Activated CD8-positive, alpha-beta memory T cell treated with anti-CD3 and anti-CD28 coated beads, Interleukin-2, amount 50 U/mL, for 1 hour (primary cell): ENCODE data around the gene ACACB.

ENCODE experiments used
- DNase-seq: peaks from one replicate; pipeline ENCODE4 v3.0.0-alpha.2; 2020; ENCODE audit errors: extremely low read depth

ACACB gene

GRCh38 chr12:109299849-109300248, 183.5 kb downstream of the ACACB start:
- no peak for DNase-seq

- no peak for DNase-seq
These were observed 185.3 kb downstream of the ACACB start for GRCh38 chr12:109301643-109302168.

DNA sequence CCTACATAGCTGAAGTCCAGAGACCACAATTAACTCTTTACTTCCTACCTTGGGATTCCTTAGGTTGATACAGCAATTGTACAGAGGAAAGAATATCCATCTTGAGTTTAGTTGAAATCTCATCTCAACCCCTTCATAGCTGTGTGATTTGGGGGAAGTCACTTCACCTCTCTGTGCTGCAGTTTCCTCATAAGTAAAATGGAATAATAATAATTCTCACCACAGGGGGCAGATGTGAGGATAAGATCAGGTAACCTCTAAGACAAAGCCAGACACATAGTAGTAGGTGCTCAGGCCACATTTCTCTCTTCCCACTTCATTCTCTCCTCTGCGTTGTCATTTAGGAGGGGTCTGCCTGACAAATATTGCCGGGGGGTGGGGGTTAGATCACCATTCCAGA, 186.0 kb downstream of the ACACB start:
- DNase-seq, result no peak

DNA sequence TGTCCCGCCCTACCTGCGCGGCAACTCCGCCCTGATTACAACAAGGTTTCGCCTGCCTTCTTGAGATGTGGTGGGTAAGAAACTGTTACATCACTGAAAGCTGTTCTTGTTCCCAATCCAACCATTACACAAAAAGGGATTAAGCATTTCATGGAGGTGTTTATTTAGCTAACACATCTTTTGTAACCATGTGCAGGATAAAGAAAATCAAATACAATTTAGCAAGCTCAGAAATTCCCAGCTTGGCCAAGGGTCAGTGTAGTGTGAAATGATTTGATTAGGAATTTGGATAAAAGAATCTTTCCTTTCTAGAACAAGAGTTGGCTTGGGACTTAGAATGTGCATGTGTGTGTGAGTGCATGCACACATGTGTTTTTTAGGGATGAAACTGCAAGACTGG, 186.4 kb downstream of the ACACB start:
- no peak for DNase-seq

GRCh38 chr12:109304485-109304884, 188.1 kb downstream of the ACACB start:
- no peak for DNase-seq

GRCh38 chr12:109305547-109305946, 189.2 kb downstream of the ACACB start:
- no peak for DNase-seq

DNA sequence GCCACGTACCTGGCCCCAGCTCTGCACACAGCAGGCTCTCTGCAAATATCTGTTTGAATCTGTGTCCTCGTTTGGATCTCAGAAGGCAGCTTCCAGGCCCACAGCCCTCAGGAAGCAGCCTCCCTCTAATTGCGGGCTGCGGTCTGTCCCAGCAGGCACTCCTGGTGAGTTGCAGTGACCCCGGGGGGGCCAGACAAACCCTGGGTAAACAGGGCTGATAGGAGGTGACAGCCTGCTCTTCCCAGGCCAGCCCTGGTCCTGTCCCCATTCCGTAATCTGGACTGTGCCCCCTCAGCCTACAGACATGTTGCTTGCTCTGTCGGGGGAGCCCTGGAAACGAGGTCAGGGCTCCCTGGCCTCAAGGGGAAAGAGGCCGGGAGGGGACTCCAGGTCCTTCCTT, 190.7 kb downstream of the ACACB start:
- no peak for DNase-seq

GRCh38 chr12:109308534-109309380, 192.4 kb downstream of the ACACB start, which contains the start of gene FOXN4:
Gene FOXN4 (minus strand): TSS chr12:109309284. CDS start chr12:109308321, 963 bp downstream.
- DNase-seq, result no peak

DNA sequence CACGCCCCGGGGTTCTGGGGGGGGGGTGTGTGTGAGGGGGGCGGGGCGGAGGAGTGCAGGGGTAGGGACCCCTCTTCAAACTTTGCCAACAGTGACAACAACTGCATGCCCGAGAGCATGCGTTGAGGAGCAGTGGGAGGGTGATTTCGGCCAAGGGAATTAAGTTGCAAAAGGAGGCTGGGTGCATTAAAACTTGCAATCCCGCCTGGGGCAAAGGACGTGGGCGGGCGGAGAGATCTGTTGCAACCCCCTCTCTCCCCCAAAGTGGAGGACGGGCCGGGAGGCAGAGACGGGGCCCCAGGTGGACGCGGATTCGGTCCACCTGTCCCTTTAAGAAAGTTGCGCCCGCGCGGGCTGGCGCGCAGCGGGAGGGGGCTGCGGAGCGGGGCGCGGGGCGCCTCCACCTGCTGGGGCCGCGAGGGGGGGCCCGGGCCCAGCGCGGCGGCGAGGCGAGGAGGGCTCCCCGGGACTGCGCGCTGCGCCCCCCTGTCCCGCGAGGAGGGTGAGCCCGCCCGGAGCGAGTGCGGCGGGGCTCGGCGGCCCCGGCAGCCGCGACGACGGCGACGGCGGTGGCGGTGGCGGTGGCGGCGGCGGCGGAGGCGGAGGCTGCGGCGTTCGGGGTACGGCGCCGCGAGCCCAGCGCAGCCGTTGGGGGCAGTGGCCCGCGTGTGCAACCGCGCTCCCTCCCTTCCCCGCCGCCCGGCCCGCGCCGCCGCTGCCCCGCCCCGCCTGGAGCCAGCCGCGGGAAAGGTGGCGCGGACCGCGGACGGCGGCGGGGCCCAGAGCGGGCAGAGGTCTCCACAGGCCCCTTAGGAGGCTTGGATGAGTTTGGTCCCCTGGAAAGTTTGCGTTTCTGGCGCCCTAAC, 193.2 kb downstream of the ACACB start:
- DNase-seq, result no peak

DNA sequence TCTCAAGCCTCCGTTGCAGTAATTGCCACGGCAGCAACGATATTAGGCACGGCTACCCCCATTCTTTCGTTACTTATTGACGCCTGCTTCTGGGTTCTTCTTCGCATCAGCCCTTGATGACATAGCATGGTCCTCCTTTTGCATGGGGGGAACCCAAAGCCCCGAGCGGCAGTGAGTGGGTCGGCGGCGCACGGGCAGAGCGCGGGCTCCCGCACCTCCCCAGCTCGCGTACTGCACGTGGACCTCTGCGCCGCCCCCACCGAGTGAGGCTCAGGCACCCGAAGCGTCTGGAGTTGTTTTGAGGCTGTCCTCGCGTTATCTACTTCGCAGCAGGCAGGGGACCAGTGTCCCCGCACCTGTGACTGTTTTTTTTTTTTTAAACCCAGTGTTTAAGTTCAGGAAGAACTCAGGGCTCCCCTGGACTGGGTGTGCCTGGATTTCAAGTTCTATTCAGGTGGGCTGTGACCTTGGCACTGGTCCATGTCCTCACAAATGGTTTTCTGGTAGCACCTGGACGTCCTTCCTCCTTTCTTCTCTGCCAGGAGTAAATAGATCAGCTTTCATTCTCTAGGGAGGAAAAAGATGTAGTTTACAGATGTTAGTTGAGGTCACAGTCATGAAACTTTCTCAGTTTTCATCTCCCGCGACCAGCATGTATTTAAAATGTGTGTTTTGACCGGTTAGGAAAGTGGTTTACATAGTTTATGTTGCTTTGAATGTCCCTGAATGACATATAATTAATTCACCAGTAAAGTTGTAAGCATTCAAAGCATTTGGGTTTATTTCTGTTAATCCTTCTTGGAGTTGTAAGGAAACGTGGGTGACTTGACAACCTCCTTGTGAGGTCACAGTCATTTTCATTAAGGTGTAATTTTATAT, 194.1 kb downstream of the ACACB start:
- DNase-seq, result no peak
